Skin of body (tissue), 2 donors: ENCODE results near the gene FAM120B. TPM values are rescaled to one million over a fixed set of nuclear protein-coding genes. Genes with fewer than 3 reads are reported as not detected.

Experiments used
- DNase-seq: peaks from one replicate; lab custom pipeline; 2025; lab: John Stamatoyannopoulos, UW
- total RNA-seq: library from RNA; depleted of rRNA; stranded (reverse); fragments of >200 nt; gene quantifications from one replicate; pipeline ENCODE4 v1.2.3, GENCODE V29; 2014

The FAM120B gene
- total RNA-seq, 1 donor from 2014 or later, result 19.2 TPM

DNA sequence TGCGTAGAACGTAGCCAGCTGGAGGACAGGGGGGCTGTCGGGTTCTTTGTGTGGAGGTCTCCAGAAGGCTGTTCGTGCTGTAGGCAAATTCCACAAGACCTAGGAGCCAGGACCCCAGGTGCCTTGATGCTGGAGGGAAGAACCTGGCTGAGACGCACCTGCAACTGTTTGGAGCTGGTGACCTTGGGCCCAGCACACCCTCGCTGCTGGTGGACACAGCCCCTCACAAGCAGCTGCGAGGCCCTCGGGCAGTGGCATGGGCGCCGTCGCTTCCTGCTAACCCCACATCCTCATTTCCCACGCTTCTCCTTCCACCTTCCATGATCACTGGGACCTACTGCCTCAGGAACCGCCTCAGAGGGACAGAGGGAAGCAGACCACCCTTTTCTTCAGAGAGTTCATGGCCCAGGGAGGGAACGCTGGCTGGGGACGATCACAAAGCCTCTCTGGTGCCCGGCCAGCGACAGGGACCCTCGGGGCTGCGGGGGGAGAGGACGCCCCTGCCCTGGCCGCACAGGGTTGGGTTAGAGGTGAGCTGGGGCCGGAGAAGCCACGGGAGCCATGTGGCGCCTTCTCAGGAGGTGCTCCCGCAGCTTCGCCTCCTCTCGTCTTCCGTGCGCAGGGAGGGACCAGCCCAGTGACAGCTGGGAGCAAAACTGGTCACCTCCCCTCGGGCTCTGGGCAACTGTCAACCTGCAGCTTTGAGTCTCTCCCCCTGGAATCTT lies 34.1 kb upstream of the FAM120B start:
- no peak for DNase-seq

DNA sequence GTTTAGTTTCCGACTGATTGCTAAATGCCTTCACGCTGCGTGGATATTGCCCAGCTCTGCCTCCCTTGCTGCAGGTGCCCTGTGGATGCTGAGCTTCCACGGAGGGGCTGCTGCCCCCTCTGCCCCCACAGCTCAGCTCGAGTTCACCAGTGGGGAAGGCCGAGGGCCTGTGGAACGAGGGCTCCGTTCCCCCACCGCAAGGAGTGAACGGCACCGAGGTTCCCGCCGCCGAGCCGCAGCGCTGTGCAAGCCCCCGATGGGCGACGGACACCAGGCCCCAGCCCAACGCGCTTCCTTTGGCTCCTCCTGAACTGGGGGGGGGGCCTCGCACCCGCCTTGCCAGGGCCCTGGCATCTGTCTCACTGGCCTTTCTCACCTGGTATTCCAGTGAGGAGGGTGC lies 33.4 kb upstream of the FAM120B start:
- DNase-seq, result no peak

DNA sequence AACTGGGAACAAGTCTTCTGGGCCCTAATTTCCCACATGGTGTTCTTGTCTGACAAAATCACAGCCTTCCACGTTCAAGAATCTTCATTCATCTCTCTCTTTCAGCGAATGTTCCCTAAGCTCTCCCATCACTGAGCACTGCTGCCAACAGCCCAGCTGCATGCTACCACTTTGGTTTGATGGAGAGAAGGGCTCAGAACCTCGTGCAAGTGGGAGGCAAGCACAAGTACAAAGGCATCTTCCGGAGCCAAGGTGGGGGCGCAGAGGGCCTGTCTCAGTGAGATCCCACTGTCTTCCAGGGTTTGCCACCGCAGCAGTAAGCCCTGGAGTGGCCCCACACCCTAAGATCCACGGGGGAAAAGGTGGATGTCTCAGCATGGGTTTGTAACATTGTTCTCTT lies 32.9 kb upstream of the FAM120B start:
- no peak for DNase-seq

DNA sequence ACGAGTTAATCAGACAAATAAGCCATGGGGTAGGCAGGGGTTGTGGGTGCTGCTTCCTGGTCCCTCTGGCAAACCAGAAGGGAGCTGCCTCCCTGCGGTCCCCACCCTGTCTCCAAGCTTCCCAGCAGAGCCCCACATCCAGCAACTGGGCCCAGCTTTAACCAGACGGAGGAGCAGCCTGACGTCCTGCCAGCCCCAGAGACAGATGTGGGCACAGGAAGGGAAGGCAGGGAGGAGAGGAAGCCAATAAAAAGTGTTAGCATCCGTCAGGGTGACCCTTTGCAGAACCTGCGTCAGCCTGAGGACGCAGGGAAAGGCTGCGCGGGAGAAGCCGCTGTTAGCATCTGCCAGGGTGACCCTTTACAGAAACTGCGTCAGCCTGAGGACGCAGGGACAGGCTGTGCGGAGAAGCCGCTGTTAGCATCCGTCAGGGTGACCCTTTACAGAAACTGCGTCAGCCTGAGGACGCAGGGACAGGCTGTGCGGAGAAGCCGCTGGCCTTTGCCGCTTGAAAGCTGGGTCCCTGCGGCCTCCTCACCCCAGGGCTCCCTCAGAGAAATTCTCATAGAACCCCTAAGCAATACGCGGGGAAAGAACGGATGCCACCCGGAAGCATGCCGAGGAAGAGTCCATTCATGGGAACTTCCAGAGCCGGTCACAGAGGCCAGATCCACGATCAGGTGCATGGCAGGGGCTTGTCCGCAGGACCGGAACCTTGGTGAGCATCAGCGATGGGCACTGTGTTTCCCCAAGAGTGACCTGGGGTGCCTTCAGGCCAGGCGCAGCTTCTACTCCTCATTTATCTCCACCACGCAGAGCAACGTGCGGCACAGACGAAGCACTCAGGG lies 31.6 kb upstream of the FAM120B start:
- DNase-seq, result no peak

DNA sequence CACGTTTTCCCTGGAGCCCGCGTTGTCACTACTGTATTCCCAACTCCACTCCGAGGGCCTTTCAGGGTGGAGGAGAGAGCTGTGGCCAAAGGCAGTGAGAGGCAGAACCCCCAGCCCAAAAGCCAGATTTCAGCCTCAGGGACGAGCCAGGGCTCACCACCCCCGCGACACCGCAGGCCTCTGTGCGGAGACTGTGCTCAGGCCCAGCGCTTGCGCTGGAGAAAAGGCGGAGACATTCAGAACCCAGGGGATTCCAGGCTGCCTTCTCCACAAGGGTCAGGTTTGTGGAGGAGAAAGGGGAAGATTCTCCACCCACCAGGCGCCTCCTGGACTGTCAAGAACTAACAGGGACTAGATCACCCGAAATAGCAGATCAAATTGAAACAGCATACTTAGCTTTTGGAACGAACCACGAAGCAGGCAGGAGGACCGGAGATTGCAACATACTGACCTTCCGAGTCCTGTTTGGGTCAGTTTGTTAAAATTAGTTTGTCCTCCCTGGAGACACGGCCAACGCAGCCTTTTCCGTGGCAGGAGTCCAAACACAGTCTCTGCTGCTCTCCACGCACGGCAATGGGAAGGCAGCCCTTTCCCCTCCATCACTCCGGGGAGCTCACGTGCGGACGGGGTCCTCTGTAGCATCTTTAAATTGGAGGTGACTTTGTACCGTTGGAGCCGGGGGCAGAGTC lies 30.0 kb upstream of the FAM120B start:
- DNase-seq, result no peak

DNA sequence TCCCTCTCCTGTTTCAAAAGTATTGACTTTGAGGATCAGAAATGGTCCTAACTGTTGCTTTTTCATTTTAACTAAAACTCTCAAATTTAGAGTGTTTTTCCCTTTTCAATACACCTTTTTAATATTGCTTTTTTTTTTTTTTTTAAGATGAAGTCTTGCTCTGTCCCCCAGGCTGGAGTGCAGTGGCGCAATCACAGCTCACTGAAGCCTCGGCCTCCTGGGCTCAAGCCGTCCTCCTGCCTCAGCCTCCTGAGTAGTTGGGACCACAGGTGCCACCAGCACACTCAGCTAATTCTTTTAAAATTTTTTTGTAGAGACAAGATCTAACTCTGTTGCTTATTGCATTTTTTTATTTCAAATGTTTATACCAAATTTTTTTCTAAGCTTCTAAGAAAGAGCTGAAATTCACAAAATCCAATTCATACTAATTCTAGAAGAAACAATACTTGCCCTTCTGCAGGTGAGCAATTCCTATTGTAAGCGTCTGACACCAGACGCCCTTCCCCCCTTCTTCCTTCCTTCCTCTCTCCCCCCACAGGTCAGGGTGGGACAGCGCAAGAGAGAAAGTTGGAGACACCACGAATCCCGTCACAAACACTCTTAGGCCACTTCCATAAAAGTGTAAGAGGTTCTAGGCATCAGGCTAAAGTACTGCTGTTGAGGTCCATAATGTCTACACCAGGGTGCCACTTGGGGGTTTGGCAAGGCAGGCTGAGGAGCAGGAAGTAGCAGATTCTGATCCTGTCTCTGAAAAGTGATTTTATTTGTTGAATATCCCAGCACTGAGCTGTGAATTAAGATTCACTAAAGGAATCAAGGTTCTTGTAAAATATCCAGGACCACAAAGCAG lies 28.4 kb upstream of the FAM120B start:
- no peak for DNase-seq

DNA sequence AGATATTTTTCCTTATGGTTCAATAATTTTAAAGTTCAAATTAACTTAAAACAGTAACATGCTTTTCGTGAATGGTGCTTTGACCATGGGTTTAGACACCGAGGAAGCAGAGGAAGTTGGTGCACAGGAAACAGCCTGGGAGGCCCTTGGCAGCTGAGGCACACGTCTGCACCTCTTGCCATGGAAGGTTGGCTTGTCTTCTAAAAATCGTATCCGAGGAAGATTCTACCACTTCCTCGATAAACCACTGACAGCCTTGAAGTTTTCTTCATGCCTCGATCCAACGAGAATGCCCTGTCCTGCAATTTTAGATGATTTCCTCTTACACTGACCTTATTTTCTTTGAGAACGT lies 27.8 kb upstream of the FAM120B start:
- DNase-seq, result no peak

DNA sequence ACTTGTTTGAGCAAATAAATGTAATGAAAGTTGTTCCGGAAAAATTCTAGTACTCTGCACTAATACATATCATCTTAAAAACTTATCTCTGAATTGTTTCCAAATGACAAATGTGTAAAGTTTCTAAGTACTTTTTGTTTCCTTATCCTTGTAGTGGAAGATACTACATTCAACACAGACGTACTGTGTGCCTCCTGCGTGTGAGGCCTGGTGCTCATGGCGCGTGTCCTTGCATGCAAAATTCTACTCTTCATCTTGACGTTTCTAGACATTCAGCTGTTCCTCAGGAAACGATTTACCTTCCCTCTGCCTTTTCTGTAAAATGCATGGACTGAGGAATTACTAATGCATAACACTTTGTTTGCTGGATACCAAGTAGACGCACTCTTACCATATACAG lies 27.1 kb upstream of the FAM120B start:
- DNase-seq, result no peak

DNA sequence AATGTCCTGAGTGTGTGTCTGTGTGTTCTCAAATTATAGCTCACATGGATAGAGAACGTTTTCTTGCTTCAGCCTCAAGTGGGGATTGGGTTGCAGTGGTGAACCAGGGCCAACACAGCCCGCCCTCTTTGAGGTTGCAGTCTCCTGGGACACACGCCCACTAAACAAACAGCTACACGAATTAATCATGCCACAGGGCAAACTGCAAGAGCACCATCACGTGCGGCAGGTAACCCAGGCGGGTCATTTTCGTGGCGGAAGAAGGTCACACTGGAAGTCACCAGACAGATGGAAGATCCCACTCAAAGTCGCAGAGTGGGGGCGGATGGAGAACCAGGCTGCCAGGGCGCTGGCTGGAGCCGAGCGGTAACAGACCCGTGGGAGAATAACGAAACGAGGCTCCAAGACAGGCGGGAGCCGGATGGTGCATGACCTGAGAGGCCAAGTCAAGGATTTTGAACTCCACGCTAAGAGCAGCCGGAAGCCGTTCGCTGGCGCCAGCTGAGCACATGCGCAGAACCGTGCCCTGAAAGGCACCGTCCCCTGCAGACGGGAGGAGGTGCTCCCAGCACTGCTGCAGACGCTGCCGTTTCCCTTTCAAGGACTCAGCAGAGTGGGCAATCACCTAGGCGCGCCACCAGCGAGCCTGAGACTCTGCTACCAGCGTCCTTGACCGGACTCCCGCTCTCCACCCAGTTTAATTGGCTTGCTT lies 26.4 kb upstream of the FAM120B start:
- no peak for DNase-seq

DNA sequence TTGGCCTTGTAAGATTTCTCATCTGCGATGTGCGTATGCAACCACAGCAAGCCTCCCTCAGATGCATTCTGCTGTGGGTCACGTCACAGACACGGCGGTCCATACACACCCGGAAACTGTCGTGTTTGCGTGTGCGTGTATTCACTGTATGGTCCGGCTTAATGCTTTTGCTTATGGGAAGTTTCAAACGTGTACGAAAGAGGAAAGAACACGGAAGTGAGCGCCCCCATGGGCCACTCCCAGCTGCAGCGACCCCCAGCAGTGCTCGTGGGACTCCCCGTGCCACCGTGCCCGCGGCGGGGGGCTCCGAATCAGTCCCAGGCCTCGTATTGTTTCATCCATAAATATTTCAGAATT lies 25.9 kb upstream of the FAM120B start:
- DNase-seq, result no peak

DNA sequence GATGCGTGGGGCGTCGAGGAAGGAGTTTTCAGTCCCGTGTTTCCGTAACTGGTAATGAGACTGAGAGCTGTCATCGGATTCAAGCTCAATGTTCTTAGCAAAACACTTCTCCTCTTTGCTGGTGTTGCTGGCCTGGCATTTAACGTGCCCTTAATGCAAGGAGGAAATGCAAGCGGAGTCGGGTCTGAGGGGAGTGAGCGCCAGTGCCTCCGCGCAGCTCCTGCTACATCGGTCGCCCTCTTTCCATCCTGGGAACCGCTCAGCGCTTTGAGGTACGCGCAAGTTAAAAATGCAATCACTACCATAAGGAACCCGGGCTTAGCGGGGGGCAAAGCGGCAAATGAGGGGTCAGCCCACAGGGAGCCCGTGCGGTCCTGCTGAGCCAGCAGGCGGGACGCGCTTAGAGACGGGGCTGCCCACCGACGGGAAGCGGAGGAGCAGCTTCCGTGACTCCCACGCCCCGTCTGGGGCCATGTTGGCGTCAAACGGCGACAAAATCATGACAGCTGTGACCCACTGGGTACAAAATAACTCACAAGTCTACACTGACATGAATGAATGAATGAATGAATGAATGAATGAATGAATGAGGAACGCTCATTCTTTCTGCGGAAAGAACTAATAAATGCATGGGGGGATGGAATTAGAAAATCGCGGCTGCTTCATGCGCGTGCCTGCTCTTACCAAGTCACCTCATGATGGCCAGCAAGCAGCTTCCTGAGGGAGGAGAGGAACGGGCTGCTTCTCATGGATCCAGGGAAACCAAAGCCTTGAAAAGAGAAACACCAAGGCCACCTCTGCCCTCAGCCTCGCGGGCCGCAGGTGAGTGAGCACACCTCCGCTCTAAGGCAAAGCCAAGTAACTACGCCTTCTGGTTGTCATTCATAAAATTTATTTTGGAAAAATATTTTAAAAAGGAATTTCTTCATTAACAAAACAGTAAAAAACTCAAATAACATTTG lies 24.9 kb upstream of the FAM120B start:
- no peak for DNase-seq

DNA sequence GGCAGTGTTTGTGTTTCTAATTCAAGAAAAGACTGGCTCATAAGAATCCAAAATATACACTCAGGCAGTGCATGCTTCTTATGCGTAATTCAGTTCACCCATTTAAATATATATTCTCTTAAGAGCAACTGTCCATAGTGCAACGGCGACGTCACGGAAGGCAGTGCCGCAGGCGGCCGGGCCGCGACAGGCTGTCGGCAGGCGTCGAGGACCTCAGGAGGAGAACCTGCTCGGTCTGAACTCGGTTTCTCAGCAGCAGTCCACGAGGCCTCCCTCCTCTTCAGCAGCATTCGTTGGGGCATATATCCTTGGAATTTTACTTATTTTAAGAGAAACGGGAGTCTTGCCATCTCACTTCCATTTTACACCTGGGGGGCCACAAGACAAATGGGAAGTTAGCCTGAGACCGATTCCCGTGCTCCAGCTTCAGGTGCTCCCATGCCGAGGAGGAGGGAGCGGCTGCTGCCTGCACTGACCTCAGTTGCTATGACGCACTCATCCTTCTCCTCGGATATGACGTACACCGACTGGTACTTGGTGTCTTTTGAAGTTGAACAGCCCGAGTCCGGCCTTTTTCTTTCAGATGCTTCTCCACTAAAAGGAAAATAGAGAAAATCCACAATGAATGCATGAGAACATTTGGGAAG lies 23.9 kb upstream of the FAM120B start:
- no peak for DNase-seq

DNA sequence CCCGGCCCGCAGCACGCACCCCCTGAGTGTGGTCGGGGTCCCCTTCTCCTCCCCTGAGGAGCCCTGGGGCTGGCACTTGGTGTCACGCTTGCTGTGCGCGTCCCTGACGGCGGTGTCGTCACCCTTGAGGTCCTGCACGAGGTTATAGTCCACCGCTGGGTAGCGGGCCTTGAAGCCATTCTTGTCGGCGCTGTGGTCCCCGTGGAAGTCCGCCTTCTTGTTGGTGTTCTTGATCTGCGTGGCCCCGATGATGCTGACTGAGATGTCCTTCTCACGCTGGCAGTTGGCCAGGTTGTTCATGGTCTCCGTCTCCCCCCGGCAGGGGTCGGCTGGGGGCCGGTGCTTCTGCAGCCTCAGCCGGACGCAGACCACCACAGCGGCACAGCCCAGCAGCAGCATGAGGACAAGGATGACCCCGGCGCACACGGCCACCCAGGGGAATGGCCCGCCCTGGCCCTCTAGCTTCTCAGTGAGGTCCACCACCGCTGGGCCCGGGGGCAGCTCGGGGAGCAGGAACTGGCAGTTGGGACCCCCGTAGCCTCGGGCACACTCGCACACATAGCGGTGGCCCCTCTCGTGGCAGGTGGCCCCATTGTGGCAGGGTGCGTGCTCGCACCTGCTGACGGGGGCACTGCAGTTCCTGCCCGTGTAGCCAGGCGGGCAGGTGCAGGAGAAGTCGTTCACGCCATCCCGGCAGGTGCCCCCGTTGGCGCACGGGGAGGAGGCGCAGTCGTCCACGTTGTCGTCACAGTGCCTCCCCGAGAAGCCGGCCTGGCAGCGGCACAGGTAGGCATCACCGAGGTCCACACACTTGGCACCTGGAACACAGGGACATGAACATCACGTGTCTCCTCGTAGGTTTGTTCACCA lies 23.1 kb upstream of the FAM120B start:
- no peak for DNase-seq

DNA sequence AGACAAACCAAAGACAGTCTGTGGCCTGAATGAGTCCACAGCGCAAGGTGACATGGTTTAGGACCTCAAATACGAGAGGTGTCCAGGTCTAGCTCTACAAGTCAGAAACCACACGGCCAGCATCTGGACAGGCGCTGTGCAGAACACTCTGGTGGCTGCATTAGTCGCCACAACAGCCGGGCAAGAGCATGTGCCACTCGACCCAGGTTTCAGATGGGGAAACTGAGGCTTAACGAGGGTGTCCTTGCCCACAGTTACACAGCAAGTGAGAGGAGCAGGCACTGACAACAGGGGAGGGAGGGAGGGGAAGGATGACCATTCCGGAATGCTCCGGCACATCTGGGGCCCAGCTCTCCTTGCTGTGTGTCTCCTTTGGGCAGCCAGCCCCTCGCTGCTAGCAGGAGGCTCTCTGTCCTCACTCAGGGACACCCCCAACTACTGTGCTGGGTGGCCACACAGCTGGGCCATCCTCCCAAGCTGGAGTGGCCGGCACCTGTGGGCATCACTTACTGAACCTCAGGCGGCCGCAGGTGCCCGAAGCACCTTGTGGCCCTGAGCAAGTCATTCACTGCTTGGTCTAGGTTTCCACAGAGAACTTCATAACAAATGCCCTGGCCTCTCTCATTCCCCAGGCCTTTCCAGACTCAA lies 22.3 kb upstream of the FAM120B start:
- no peak for DNase-seq

DNA sequence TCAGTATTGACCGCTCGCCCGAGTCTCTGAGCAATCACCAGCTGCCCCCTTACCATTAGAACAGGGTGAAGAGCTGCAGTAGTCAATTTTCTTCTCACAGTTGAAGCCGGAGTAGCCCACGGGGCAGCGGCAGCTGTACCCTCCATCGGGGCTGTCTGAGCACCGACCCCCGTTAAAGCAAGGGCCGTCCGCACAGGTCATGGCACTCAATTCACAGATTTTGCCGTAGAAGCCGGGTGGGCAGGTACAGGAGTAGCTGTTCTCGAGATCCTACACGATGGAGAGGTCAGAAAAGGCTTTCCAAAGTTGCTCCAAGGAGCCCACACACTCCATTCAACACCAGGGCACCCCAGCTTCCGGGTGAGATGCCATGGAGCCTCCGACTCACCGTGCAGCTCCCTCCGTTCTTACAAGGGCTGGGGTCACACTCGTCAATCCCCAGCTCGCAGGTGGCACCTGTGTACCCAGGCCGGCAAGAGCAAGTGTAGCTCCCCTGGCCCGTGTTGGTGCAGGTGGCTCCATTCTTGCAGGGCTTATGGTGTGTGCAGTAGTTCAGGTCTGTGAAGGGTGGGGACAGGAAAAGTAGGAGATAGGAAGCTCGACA lies 21.6 kb upstream of the FAM120B start:
- no peak for DNase-seq

DNA sequence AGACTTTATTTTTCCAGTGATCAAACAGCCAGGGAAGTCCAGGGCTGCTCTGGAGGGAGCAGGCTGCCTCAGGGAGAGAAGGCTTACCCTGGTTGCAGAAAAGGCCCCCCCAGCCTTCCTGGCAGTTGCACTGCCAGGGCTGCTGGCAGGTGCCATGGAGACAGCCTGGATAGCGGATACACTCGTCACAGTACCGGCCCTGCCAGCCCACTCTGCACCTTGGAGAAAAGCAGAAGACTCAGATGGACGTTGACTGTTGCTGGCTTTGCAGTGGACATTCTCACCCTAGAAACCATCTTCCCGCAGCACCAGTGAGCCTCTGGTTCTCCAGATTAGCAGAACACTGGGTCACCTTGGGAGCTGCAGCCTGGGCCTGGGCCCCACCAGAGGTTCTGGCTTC lies 21.1 kb upstream of the FAM120B start:
- DNase-seq, result no peak

DNA sequence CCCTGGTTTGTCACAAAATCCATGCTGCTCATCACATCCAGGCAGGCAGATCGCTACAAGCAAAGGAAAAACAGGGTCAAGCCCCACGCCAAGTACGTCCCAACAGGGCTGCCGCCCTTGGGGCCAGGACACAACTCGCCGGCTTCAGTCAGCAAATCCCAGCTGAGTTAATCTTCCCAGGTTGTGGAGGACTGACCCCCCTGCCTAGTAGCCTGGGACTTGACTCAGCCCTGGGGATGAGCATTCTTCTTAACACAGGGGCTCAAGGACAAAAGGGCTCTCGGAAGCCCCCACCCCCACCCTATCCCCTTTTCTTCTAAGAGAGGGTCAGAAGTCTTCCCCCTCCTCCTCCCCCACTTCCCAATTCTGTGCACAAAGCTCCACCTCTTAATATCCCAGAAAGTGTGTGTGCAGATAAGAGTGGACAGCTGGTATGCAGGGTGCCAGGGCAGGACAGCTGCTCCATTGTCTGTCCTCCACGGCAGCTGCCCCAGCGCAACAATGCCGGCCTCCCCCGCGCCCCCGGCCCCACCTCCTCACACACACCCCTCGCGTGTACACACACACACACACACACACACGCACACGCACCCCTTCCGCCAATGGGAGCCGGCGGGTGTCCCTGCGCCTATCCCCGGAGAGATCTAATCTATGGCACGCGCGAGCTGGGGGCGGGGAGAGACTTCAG lies 20.2 kb upstream of the FAM120B start:
- DNase-seq, result no peak
